Stimulated activated CD8-positive, alpha-beta memory T cell treated with anti-CD3 and anti-CD28 coated beads, Interleukin-7, amount 100 ng/mL, for 4 hours (primary cell): ENCODE results near the gene WNT6.
"Not testable (repeated sequence)": the region's sequence is repeated elsewhere in the genome, so short reads cannot be mapped to it uniquely, and the experiment has no call there.

Source experiments
- DNase-seq, 2 donors: peaks; one replicate each; pipeline ENCODE4 v3.0.0-alpha.2; 2020; ENCODE audit warnings: low read depth in 2 of 2

WNT6 gene

GRCh38 chr2:218830526-218831306 lies 28.9 kb upstream of the WNT6 start:
- DNase-seq = no peak

DNA sequence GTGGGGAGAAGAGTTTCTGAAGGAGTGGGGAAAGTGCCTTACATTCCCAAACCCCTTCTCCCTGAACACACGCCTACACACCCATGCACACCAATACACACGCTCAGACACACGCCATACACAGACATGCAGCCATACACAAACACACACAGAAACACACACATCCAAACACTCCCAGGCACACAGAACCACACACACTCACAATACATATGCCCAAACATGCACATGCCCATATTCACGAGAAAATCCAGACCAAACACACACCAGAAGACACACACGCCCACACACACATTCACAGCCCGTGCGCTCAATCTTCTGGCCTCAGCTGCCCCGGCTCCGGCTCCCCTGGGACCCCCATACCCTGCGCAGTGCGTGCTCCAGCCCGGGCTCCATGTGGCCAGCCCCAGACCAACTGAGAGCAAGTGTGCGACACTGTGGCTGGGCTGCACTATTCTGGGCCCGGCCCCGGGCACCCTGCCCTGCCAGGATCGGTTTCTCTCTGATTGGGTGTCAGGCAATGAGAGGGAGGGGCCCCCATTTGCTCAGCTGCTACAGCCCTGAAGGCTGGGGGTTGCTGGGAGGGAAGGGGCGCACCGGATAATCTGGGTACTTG lies 28.1 kb upstream of the WNT6 start, which contains the start of gene PRKAG3:
PRKAG3 (minus strand) TSS at position 426 of the 613 bp plus-strand sequence.
- DNase-seq = no peak

- DNase-seq = no peak
These were observed 27.5 kb upstream of the WNT6 start for GRCh38 chr2:218832081-218832480.

GRCh38 chr2:218832520-218832919 lies 27.1 kb upstream of the WNT6 start:
- no peak for DNase-seq

GRCh38 chr2:218833023-218833609 lies 26.5 kb upstream of the WNT6 start:
- no peak for DNase-seq

GRCh38 chr2:218834685-218835084 lies 24.9 kb upstream of the WNT6 start:
- no peak for DNase-seq

GRCh38 chr2:218837495-218837894 lies 22.1 kb upstream of the WNT6 start:
- no peak for DNase-seq

DNA sequence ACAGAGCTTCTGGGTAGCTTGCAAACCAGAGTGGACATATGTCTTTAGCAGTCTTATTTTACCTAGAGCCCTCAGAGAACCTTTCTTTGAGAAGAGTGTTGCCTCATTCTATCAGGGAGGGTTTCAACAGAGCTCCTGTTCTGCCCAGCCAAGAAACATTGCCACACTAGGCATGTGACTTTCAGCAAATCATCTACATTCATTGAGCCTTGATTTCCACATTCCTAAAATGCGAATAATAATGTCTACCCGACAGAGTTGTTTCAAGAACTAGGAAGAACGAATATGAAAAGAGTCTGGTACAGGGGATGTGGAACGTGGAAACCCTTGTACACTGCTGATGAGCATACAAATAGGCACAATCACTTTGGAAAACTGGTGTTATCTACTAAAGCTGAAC lies 20.2 kb upstream of the WNT6 start:
- no peak for DNase-seq

GRCh38 chr2:218839888-218840287 lies 19.7 kb upstream of the WNT6 start:
- DNase-seq = no peak

DNA sequence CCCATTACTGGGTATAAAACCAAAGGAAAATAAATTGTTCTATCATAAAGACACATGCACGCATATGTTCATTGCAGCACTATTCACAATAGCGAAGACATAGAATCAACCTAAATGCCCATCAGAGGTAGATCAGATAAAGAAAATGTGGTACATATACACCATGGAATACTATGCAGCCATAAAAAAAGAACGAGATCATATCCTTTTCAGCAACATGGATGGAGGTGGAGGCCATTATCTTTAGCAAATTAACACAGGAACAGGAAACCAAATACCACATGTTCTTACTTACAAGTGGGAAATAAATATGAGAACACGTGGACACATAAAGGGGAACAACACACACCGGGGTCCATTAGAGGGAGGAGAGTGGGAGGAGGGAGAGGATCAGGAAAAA lies 15.3 kb upstream of the WNT6 start:
- not testable (repeated sequence) for DNase-seq

DNA sequence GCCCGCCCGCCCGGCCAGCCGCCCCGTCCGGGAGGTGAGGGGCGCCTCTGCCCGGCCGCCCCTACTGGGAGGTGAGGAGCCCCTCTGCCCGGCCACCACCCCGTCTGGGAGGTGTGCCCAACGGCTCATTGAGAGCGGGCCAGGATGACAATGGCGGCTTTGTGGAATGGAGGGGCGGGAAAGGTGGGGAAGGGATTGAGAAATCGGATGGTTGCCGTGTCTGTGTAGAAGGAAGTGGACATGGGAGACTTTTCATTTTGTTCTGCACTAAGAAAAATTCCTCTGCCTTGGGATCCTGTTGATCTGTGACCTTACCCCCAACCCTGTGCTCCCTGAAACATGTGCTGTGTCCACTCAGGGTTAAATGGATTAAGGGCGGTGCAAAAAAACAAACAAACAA lies 12.6 kb upstream of the WNT6 start:
- DNase-seq = not testable (repeated sequence)

DNA sequence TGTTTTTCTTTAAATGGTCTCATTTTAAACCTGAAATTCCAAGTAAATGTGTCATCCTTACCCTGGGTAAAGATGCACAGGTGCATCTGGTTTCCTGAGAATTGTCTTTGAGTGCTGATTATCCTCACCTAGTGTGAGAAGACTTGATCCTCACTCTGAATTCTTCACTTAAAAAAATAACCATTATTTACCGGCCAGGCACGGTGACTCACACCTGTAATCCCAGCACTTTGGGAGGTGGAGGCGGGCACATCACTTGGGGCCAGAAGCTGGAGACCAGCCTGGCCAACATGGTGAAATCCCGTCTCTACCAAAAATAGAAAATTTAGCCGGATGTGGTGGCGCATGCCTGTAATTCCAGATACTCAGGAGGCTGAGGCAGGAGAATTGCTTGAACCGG lies 9.9 kb upstream of the WNT6 start:
- DNase-seq = no peak

DNA sequence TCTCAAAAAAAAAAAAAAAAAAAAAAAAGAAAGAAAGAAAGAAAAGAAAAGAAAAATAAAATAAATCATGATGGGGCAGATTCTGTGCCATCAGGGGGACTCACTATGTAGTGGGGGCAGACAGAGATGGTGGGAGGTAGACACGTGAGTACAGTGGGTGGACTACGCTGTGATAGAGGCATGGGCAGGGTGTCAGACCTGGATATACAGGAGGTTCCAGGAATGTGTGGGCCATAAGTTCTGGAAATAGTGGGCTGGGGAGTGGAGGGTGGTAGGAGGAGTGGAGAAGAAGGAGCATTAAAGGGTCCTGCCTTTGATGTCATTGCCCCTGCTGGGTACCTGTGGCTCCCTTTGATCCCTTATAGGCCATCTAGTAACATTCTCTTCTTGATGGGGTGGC lies 8.8 kb upstream of the WNT6 start:
- DNase-seq = no peak

GRCh38 chr2:218851286-218851685 lies 8.3 kb upstream of the WNT6 start:
- no peak for DNase-seq

- DNase-seq = peak; percentile 34 to 48
These were observed 6.5 kb upstream of the WNT6 start for GRCh38 chr2:218852911-218853667.

- DNase-seq = no peak
These were observed 5.8 kb upstream of the WNT6 start for GRCh38 chr2:218853766-218854165.

- no peak for DNase-seq
These were observed 4.7 kb upstream of the WNT6 start for GRCh38 chr2:218854860-218855259.

DNA sequence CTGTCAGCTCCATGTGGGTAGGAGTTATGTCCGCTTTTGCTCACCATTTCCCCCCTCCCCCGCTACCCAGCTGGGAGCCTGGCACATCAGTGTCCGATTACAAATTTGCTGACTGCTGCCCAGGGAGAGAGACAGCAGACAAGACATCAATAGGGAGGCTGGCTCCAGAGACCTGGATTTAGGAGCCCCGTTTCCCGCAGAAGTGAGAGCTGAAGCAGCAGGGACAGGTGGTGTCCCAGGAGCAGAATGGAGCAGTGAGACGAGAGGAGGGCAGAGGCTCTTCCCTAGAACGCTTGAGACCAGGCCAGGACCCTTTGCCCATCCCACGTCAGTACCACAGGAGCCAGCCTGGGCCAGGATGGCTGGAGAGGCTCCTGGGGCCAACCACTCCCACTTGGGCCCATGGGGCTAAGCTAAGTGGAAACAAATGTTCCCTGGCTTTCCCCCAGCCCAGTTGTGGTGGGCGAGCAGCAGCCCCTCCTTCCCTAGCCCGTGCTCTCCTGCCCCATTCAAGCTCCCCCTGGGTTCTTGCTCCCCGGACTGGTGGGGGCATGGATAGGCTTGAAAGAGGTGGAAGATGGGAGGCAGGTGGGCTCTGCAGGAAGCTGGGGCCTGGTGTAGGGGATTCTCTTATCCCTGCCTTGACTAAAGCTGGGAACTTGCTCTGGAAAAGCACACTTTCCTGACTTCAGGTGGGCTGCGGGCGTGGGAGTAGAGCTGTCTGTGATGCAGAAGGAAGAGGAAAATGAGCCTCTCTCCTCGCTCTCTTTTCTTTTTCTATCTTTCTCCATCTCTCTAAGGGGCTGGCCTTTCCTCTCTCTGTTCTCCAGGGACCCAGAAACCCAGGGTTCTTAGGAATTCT lies 4.1 kb upstream of the WNT6 start:
- DNase-seq = no peak

DNA sequence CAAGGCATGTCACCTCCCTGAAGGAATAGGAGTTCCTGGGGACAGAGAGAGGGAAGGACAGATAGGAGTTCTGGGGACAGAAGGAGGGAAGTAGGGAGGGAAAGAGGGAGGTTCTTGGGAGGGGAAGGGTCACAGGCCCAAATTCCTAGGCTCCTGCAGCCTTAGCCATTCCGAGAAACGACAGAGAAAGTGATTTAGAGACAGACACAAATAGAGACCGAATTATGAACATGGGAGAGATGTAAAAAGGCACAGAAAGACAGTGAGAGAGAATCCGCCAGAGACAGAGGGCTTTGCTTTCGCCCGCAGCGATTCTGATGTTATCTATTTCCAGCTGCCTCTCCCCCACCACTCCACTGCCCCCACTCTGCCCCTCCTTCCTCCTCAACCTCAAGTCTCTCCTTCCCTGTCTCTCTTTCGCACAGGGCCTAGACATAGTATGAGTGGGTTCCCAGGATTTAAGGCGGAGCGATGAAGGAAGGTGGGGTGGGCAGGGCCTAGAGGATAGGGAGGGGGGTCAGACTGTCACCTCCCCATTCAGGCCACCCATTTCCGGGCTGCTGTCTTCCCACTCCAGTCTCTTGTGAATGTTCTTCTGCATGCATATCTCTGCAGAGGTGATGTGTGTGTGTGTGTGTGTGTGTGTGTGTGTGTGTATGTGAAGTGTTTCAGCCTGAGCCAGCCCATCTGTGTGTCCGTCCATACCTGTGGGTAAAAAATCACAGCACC lies 3.3 kb upstream of the WNT6 start:
- DNase-seq = no peak

DNA sequence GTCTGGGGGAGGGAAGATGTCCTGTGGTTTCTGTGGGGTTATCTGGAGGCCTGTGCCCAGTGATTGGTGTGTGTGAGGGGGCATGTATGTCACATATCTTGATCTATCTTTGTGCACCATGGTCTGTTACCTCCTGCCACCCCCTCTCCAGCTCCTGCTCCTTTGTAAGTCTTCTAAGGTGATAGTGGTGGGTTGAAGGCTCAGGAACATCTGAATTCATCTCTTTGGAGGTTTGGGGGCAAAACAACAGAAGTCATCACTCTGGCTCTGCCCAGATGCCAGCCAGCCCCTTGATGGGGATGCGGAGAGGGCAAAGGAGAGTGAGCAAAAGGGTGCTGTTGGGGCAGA lies 2.7 kb upstream of the WNT6 start:
- DNase-seq = no peak
